ENCODE data around the gene PODN.

DNA sequence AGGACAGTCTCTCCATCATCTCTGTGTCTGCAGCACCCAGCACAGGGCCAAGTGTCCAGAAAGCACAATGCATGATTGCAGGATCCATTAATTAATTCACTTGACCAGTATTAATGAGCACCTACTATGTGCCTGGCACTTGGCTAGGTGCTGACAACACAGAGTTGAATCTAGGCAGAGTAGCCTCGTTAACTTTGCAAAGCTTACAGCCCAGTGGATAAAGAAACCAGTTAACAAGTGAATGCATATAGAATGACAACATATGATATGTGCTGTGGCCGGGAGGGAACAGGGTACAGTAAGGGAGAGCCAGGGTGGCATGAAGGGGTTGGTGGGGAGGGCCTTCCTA, 69.6 kb downstream of the PODN start:
- TF ChIP-seq CTCF (IDR thresholded peaks at IDR 0.05) = no peak
- TF ChIP-seq POLR2A (IDR thresholded peaks at IDR 0.05) = no peak
